K562 (cell line): Measurements from ENCODE around the gene CTNNBL1. TPM values are rescaled to one million over a fixed set of nuclear protein-coding genes. Genes with fewer than 3 reads are reported as not detected.

Source experiments
- ADNP ChIP-seq: fragments of 200-800 bp; sonication (Bioruptor generic); IDR thresholded peaks from 2 replicates; pipeline ENCODE4 v1.6.1; 2016; ENCODE audit warnings: missing genetic modification characterization, missing compliant biosample characterization
- ARID3A ChIP-seq: IDR thresholded peaks from 2 replicates; pipeline ENCODE4 v1.6.1; 2012; ENCODE audit warnings: low read depth, low read length, improper control_type of control experiment, borderline replicate concordance
- ATF6 ChIP-seq: sonication (generic); formaldehyde crosslinking; IDR thresholded peaks from 2 replicates; pipeline ENCODE4 v1.4.0; 2020; ENCODE audit warnings: mild to moderate bottlenecking, missing genetic modification reagents
- BHLHE40 ChIP-seq: IDR thresholded peaks from 2 replicates; pipeline ENCODE4 v1.6.1; 2011; ENCODE audit warnings: low read length, improper control_type of control experiment
- COPS2 ChIP-seq: fragments of 450-650 bp; conservative IDR thresholded peaks from 2 replicates; pipeline ENCODE4 v1.6.1; 2016; ENCODE audit warnings: mild to moderate bottlenecking, moderate library complexity
- GATAD2A ChIP-seq: fragments of 450-650 bp; IDR thresholded peaks from 2 replicates; pipeline ENCODE4 v1.6.1; 2017
- HMG20B ChIP-seq: fragments of 250-450 bp; sonication (Bioruptor Pico); IDR thresholded peaks from 2 replicates; pipeline ENCODE4 v1.5.0; 2021; ENCODE audit warnings: mild to moderate bottlenecking
- NFRKB ChIP-seq: fragments of 450-650 bp; IDR thresholded peaks from 2 replicates; pipeline ENCODE4 v1.6.1; 2016; ENCODE audit warnings: low read depth
- NFXL1 ChIP-seq: fragments of 450-650 bp; formaldehyde crosslinking; IDR thresholded peaks from 2 replicates; pipeline ENCODE4 v1.4.0; 2021; ENCODE audit warnings: mild to moderate bottlenecking
- PCBP1 ChIP-seq: fragments of 200-400 bp; formaldehyde crosslinking; IDR thresholded peaks from 2 replicates; pipeline ENCODE4 v1.6.1; 2018; ENCODE audit warnings: mild to moderate bottlenecking, low read depth, low read length; ENCODE audit not compliant: poor library complexity, severe bottlenecking
- POLR3G ChIP-seq: IDR thresholded peaks from 2 replicates; pipeline ENCODE4 v1.6.1; 2011; ENCODE audit not compliant: insufficient read length, insufficient replicate concordance; ENCODE audit errors: extremely low read depth
- SMAD1 ChIP-seq: fragments of 150-350 bp; IDR thresholded peaks from 2 replicates; pipeline ENCODE4 v1.6.1; 2014; ENCODE audit warnings: low read length, low read depth; ENCODE audit not compliant: partially characterized antibody
- SMARCB1 ChIP-seq: IDR thresholded peaks from 2 replicates; pipeline ENCODE4 v1.6.1; 2011; ENCODE audit warnings: improper control_type of control experiment, low read depth; ENCODE audit not compliant: insufficient read length
- STAG1 ChIP-seq: sonication (generic); formaldehyde crosslinking; IDR thresholded peaks from 2 replicates; pipeline ENCODE4 v1.5.0; 2020; ENCODE audit warnings: missing genetic modification reagents, borderline replicate concordance
- STAT5A ChIP-seq: IDR thresholded peaks from 2 replicates; pipeline ENCODE4 v1.6.1; 2012; ENCODE audit warnings: low read length, inconsistent platforms, borderline replicate concordance
- TAF7 ChIP-seq: fragments of 450-650 bp; IDR thresholded peaks from 2 replicates; pipeline ENCODE4 v1.6.1; 2016; ENCODE audit warnings: missing genetic modification characterization, missing compliant biosample characterization
- TCF7 ChIP-seq: sonication (generic); IDR thresholded peaks from 2 replicates; pipeline ENCODE4 v1.6.1; 2016; ENCODE audit warnings: antibody characterized with exemption, borderline replicate concordance
- TSHZ1 ChIP-seq: fragments of 250-450 bp; sonication (Bioruptor Pico); IDR thresholded peaks from 2 replicates; pipeline ENCODE4 v1.4.0; 2020; ENCODE audit warnings: mild to moderate bottlenecking, moderate library complexity
- XRCC5 ChIP-seq: fragments of 200-400 bp; formaldehyde crosslinking; IDR thresholded peaks from 2 replicates; pipeline ENCODE4 v1.6.1; 2017; ENCODE audit warnings: low read depth, mild to moderate bottlenecking, low read length
- ZC3H11A ChIP-seq: IDR thresholded peaks from 2 replicates; pipeline ENCODE4 v1.6.1; 2012; ENCODE audit warnings: low read depth, low read length, improper control_type of control experiment
- ZNF217 ChIP-seq: sonication (generic); formaldehyde crosslinking; IDR thresholded peaks from 2 replicates; pipeline ENCODE4 v1.8.0; 2022; ENCODE audit warnings: mild to moderate bottlenecking, missing genetic modification reagents
- ZNF263 ChIP-seq: sonication (generic); formaldehyde crosslinking; IDR thresholded peaks from 2 replicates; pipeline ENCODE4 v1.8.0; 2022; ENCODE audit warnings: mild to moderate bottlenecking, missing genetic modification reagents, borderline replicate concordance
- ZNF41 ChIP-seq: fragments of 250-450 bp; sonication (Bioruptor Pico); conservative IDR thresholded peaks from 2 replicates; pipeline ENCODE4 v1.4.0; 2020; ENCODE audit warnings: mild to moderate bottlenecking
- ZNF583 ChIP-seq: fragments of 250-450 bp; sonication (Bioruptor Pico); IDR thresholded peaks from 2 replicates; pipeline ENCODE4 v1.4.0; 2020
- polyA plus RNA-seq, 8 experiments: library from polyadenylated mRNA; depleted of rRNA in 4 of 8; stranded (reverse) in 5 of 8; unstranded in 3 of 8; fragments of >200 nt; fragmentation: Nextera tagmentation in 2 of 8; fragmentation: Illumina TruSeq in 1 of 8; extraction: Ambion mirVana in 2 of 8; extraction: Trizol in 1 of 8; gene quantifications; 2 replicates each; pipeline versions ENCODE4 v1.2.1 to v1.2.3, GENCODE V29; 2011 to 2014; ENCODE audit warnings: inconsistent platforms in 1 of 8, missing spikeins in 1 of 8
- total RNA-seq, 7 experiments: library from RNA; depleted of rRNA in 6 of 7; stranded (reverse); fragments of >200 nt in 6 of 7; fragmentation: Illumina TruSeq in 2 of 7; extraction: Trizol in 2 of 7; gene quantifications; 2 replicates each; pipeline versions ENCODE4 v1.2.1 to v1.2.3, GENCODE V29; 2011 to 2021; ENCODE audit warnings: low replicate concordance in 1 of 7

CTNNBL1 gene
- total and polyA plus RNA-seq, 9 of the 15 experiments (the other 6 are each of a cell fraction or from before 2014, with no cell fraction given): 32.4 to 85.6 (median 43.6) TPM

- TF ChIP-seq ZNF263 (CRISPR knock-in tag): peak; percentile 95
- TF ChIP-seq COPS2: no peak
- TF ChIP-seq STAT5A: no peak
- no peak for TF ChIP-seq STAG1
- TF ChIP-seq NFRKB: no peak
- no peak for TF ChIP-seq ZNF41 (CRISPR knock-in tag)
- no peak for TF ChIP-seq ZNF217 (CRISPR knock-in tag)
- TF ChIP-seq BHLHE40: no peak
- no peak for TF ChIP-seq SMARCB1
- no peak; the same call in 1 of the 2 replicates for TF ChIP-seq ADNP (tag)
- TF ChIP-seq NFXL1 (CRISPR knock-in tag): no peak
- TF ChIP-seq HMG20B (CRISPR knock-in tag): no peak
- no peak for TF ChIP-seq ATF6 (CRISPR knock-in tag)
- TF ChIP-seq TAF7 (tag): no peak
- TF ChIP-seq SMAD1: no peak
- no peak for TF ChIP-seq GATAD2A
- peak; percentile 61 for TF ChIP-seq PCBP1
- TF ChIP-seq XRCC5: no peak
- TF ChIP-seq TCF7: no peak
- no peak for TF ChIP-seq ARID3A
- no peak for TF ChIP-seq TSHZ1 (CRISPR knock-in tag)
- no peak for TF ChIP-seq ZNF583 (CRISPR knock-in tag)
- TF ChIP-seq ZC3H11A: no peak
- TF ChIP-seq POLR3G: no peak
Measured at GRCh38 chr20:37902504-37903313, 208.9 kb downstream of the CTNNBL1 start, which contains the start of gene VSTM2L (continued).
